ENCODE measurements around the gene PSPH. TPM values are rescaled to one million over a fixed set of nuclear protein-coding genes. Genes with fewer than 3 reads are reported as not detected.

PSPH gene
- total RNA-seq, 2 donors from 2014 or later = 29.9 to 34.6 TPM

GRCh38 chr7:55996856-55997500 is 54.3 kb downstream of the PSPH start:
- Histone ChIP-seq H3K36me3 (ENCODE audit: control insufficient read depth, insufficient read depth, low read length) (peaks cover 45% of the 10 kb centered on the region), H3K27ac (ENCODE audit: low read depth, low read length) (no peak overlapping the region), H3K4me1 (ENCODE audit: control insufficient read depth, insufficient read depth, low read length) (no peaks in the 10 kb centered on the region), H3K9me3 (ENCODE audit: control insufficient read depth, low read length) (no peaks in the 10 kb centered on the region), H3K4me3 (ENCODE audit: low read length) (no peak overlapping the region), H3K9ac (ENCODE audit: extremely low read depth, low read length, poor library complexity, severe bottlenecking) (no peak overlapping the region), H3K27me3 (ENCODE audit: control insufficient read depth, insufficient read depth, low read length, poor library complexity, severe bottlenecking) (no peaks in the 10 kb centered on the region)
- H3K27ac Mint-ChIP-seq = no peak overlapping the region
- TF ChIP-seq, protein P1, sequence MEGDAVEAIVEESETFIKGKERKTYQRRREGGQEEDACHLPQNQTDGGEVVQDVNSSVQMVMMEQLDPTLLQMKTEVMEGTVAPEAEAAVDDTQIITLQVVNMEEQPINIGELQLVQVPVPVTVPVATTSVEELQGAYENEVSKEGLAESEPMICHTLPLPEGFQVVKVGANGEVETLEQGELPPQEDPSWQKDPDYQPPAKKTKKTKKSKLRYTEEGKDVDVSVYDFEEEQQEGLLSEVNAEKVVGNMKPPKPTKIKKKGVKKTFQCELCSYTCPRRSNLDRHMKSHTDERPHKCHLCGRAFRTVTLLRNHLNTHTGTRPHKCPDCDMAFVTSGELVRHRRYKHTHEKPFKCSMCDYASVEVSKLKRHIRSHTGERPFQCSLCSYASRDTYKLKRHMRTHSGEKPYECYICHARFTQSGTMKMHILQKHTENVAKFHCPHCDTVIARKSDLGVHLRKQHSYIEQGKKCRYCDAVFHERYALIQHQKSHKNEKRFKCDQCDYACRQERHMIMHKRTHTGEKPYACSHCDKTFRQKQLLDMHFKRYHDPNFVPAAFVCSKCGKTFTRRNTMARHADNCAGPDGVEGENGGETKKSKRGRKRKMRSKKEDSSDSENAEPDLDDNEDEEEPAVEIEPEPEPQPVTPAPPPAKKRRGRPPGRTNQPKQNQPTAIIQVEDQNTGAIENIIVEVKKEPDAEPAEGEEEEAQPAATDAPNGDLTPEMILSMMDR (conservative IDR thresholded peaks at IDR 0.05) = no peak
- H3K9me3 Mint-ChIP-seq = no peaks in the 10 kb centered on the region
- H3K36me3 Mint-ChIP-seq (ENCODE audit: low read depth) = peaks cover 46% of the 10 kb centered on the region
- no peaks in the 10 kb centered on the region for H3K27me3 Mint-ChIP-seq (ENCODE audit: insufficient read depth)
- 86 to 97% methylated on average over 7 of the region's 8 CpGs for WGBS, 2 experiments (ENCODE audit: insufficient coverage in 1 of 2, insufficient read length in 1 of 2)
- H3K4me1 Mint-ChIP-seq = no peaks in the 10 kb centered on the region
- no peak overlapping the region for H3K4me3 Mint-ChIP-seq
- no peak for DNase-seq

- no peak overlapping the region for H3K27ac Mint-ChIP-seq
- Histone ChIP-seq H3K27me3 (ENCODE audit: control insufficient read depth, insufficient read depth, low read length, poor library complexity, severe bottlenecking) (no peaks in the 10 kb centered on the region), H3K4me3 (ENCODE audit: low read length) (no peak overlapping the region), H3K27ac (ENCODE audit: low read depth, low read length) (no peak overlapping the region), H3K4me1 (ENCODE audit: control insufficient read depth, insufficient read depth, low read length) (no peaks in the 10 kb centered on the region), H3K9me3 (ENCODE audit: control insufficient read depth, low read length) (no peaks in the 10 kb centered on the region), H3K36me3 (ENCODE audit: control insufficient read depth, insufficient read depth, low read length) (peaks cover 35% of the 10 kb centered on the region), H3K9ac (ENCODE audit: extremely low read depth, low read length, poor library complexity, severe bottlenecking) (no peak overlapping the region)
- peaks cover 45% of the 10 kb centered on the region for H3K36me3 Mint-ChIP-seq (ENCODE audit: low read depth)
- DNase-seq = no peak
- no peaks in the 10 kb centered on the region for H3K27me3 Mint-ChIP-seq (ENCODE audit: insufficient read depth)
- H3K4me3 Mint-ChIP-seq = no peak overlapping the region
- no peaks in the 10 kb centered on the region for H3K4me1 Mint-ChIP-seq
- 50 to 61% methylated on average over 2 to 3 of the region's 3 CpGs for WGBS, 2 experiments (ENCODE audit: insufficient coverage in 1 of 2, insufficient read length in 1 of 2)
- H3K9me3 Mint-ChIP-seq = no peaks in the 10 kb centered on the region
- TF ChIP-seq, protein P1 (conservative IDR thresholded peaks at IDR 0.05) = no peak
Measured at GRCh38 chr7:55992346-55992745, 58.9 kb downstream of the PSPH start.

DNA sequence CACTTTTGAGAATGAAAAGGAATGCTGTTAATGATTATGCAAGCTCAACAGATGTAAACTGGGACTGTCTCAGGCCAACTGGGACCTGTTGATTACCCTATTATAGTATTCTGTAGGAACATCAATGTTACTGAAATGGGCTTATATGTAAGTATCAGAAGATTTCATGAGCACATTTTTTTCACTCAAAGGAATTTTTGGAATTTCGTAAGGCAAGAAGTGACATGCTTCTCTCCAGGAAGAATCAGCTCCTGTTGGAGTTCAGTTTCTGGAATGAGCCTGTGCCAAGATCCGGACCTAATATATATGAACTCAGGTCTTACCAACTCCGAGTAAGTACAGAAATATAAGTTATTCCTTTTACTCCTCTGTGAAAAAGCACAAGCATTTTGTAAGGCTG is 67.7 kb downstream of the PSPH start:
- Mint-ChIP-seq H3K27ac (no peak overlapping the region), H3K36me3 (ENCODE audit: low read depth) (peaks cover 59% of the 10 kb centered on the region), H3K4me3 (no peak overlapping the region), H3K4me1 (no peaks in the 10 kb centered on the region), H3K9me3 (no peaks in the 10 kb centered on the region), H3K27me3 (ENCODE audit: insufficient read depth) (no peaks in the 10 kb centered on the region)
- Histone ChIP-seq H3K36me3 (ENCODE audit: control insufficient read depth, insufficient read depth, low read length) (peaks cover 65% of the 10 kb centered on the region), H3K27ac (ENCODE audit: low read depth, low read length) (no peak overlapping the region), H3K4me3 (ENCODE audit: low read length) (no peak overlapping the region), H3K27me3 (ENCODE audit: control insufficient read depth, insufficient read depth, low read length, poor library complexity, severe bottlenecking) (no peaks in the 10 kb centered on the region), H3K9me3 (ENCODE audit: control insufficient read depth, low read length) (no peaks in the 10 kb centered on the region), H3K9ac (ENCODE audit: extremely low read depth, low read length, poor library complexity, severe bottlenecking) (no peak overlapping the region), H3K4me1 (ENCODE audit: control insufficient read depth, insufficient read depth, low read length) (no peaks in the 10 kb centered on the region)
- WGBS, 2 experiments (ENCODE audit: insufficient coverage in 1 of 2, insufficient read length in 1 of 2) = 99 to 100% methylated on average over 2 to 3 of the region's 3 CpGs
- TF ChIP-seq, protein P1 (conservative IDR thresholded peaks at IDR 0.05) = no peak
- DNase-seq = no peak
